ENCODE data around the gene CRYBG2.

CRYBG2 gene

GRCh38 chr1:26368486-26368885 lies 14.6 kb upstream of the CRYBG2 start:
- DNase-seq (ENCODE audit: low read depth in 2 of 2), result no peak

- DNase-seq (ENCODE audit: low read depth in 2 of 2), result no peak
Measured at GRCh38 chr1:26368006-26368405, 14.1 kb upstream of the CRYBG2 start.

GRCh38 chr1:26367441-26367840 lies 13.5 kb upstream of the CRYBG2 start:
- no peak for DNase-seq (ENCODE audit: low read depth in 2 of 2)

- DNase-seq (ENCODE audit: low read depth in 2 of 2), result no peak
Measured at GRCh38 chr1:26364956-26365355, 11.0 kb upstream of the CRYBG2 start.

- peak; percentile 71 to 73 for DNase-seq (ENCODE audit: low read depth in 2 of 2)
Measured at GRCh38 chr1:26363549-26364448, 9.9 kb upstream of the CRYBG2 start.

- no peak for DNase-seq (ENCODE audit: low read depth in 2 of 2)
Measured at GRCh38 chr1:26362331-26362730, 8.4 kb upstream of the CRYBG2 start.

- no peak for DNase-seq (ENCODE audit: low read depth in 2 of 2)
Measured at GRCh38 chr1:26361605-26362122, 7.7 kb upstream of the CRYBG2 start.

GRCh38 chr1:26360807-26361604 lies 7.1 kb upstream of the CRYBG2 start:
- DNase-seq (ENCODE audit: low read depth in 2 of 2), result no peak

GRCh38 chr1:26359981-26360806 lies 6.3 kb upstream of the CRYBG2 start:
- DNase-seq (ENCODE audit: low read depth in 2 of 2), result peak in 1 of 2 donors; percentile 37

GRCh38 chr1:26358411-26359384 lies 4.8 kb upstream of the CRYBG2 start:
- peak; percentile 34 to 56 for DNase-seq (ENCODE audit: low read depth in 2 of 2)

- DNase-seq (ENCODE audit: low read depth in 2 of 2), result no peak
Measured at GRCh38 chr1:26357121-26357602, 3.2 kb upstream of the CRYBG2 start.

GRCh38 chr1:26356106-26356505 lies 2.2 kb upstream of the CRYBG2 start:
- DNase-seq (ENCODE audit: low read depth in 2 of 2), result no peak

- DNase-seq (ENCODE audit: low read depth in 2 of 2), result no peak
Measured at GRCh38 chr1:26354972-26355371, 1.0 kb upstream of the CRYBG2 start.

- no peak for DNase-seq (ENCODE audit: low read depth in 2 of 2)
Measured at GRCh38 chr1:26353210-26353859, 595 bp downstream of the CRYBG2 start.

GRCh38 chr1:26352338-26352679 lies 1.6 kb downstream of the CRYBG2 start:
- no peak for DNase-seq (ENCODE audit: low read depth in 2 of 2)

GRCh38 chr1:26351590-26352337 lies 2.2 kb downstream of the CRYBG2 start:
- no peak for DNase-seq (ENCODE audit: low read depth in 2 of 2)

- no peak for DNase-seq (ENCODE audit: low read depth in 2 of 2)
Measured at GRCh38 chr1:26350701-26351589, 3.0 kb downstream of the CRYBG2 start.

GRCh38 chr1:26350343-26350700 lies 3.6 kb downstream of the CRYBG2 start:
- no peak for DNase-seq (ENCODE audit: low read depth in 2 of 2)

Data from stimulated activated CD8-positive, alpha-beta memory T cell treated with anti-CD3 and anti-CD28 coated beads, Interleukin-2, amount 100 ng/mL, for 1 hour (primary cell).